OCI-LY3 (cell line): Measurements from ENCODE around the gene ARL14.
"Not testable (repeated sequence)": the region's sequence is repeated elsewhere in the genome, so short reads cannot be mapped to it uniquely, and the experiment has no call there.

Experiments used
- H2AFZ ChIP-seq: fragments of 200-600, 300-600 bp; shearing (Covaris generic); 2 replicates; pipeline ENCODE4 v1.6.0; 2014; ENCODE audit warnings: antibody characterized with exemption, low read depth, low read length
- H3K27ac ChIP-seq: fragments of 200-600, 300-600 bp; sonication (generic); 2 replicates; pipeline ENCODE4 v1.5.1; 2014; ENCODE audit warnings: mild to moderate bottlenecking, low read length, moderate library complexity, mixed read lengths
- H3K27me3 ChIP-seq: fragments of 200-600, 300-600 bp; sonication (generic); 2 replicates; pipeline ENCODE4 v1.6.1; 2014; ENCODE audit warnings: low read depth, low read length, mixed read lengths
- H3K36me3 ChIP-seq: fragments of 200-600, 300-600 bp; sonication (generic); replicated peaks from 2 replicates; pipeline ENCODE3; 2014; ENCODE audit warnings: low read depth, low read length, mixed read lengths
- H3K4me1 ChIP-seq: fragments of 300-600, 200-600 bp; sonication (generic); 2 replicates; pipeline ENCODE4 v1.6.1; 2014; ENCODE audit warnings: low read length, mixed read lengths
- H3K4me2 ChIP-seq: fragments of 200-600, 300-600 bp; sonication (generic); 2 replicates; pipeline ENCODE4 v1.6.1; 2014; ENCODE audit warnings: low read length, mixed read lengths
- H3K4me3 ChIP-seq: fragments of 300-600, 200-600 bp; sonication (generic); 2 replicates; pipeline ENCODE4 v1.5.1; 2014; ENCODE audit warnings: antibody characterized with exemption, mild to moderate bottlenecking, low read length, moderate library complexity
- H3K79me2 ChIP-seq: fragments of 300-600, 200-600 bp; shearing (Covaris generic); 2 replicates; pipeline ENCODE4 v1.6.1; 2014; ENCODE audit warnings: mild to moderate bottlenecking, low read length, mixed read lengths
- H3K9ac ChIP-seq: fragments of 300-600, 200-600 bp; shearing (Covaris generic); 2 replicates; pipeline ENCODE4 v1.6.0; 2014; ENCODE audit warnings: mild to moderate bottlenecking, low read length, moderate library complexity
- H3K9me3 ChIP-seq: fragments of 200-600, 300-600 bp; shearing (Covaris generic); 2 replicates; pipeline ENCODE4 v1.6.1; 2014; ENCODE audit warnings: low read length, mixed read lengths; ENCODE audit not compliant: insufficient read depth
- H4K20me1 ChIP-seq: fragments of 200-600, 300-600 bp; sonication (generic); 2 replicates; pipeline ENCODE4 v1.6.1; 2016; ENCODE audit warnings: low read length, mixed read lengths; ENCODE audit not compliant: insufficient read depth
- CTCF ChIP-seq: fragments of 200-600, 300-600 bp; sonication (generic); IDR thresholded peaks from 2 replicates; pipeline ENCODE4 v1.5.1; 2014; ENCODE audit warnings: antibody characterized with exemption, low read length, low read depth
- EZH2phosphoT487 ChIP-seq: fragments of 200-600 bp; shearing (Covaris generic); IDR thresholded peaks from 2 replicates; pipeline ENCODE4 v1.6.1; 2018; ENCODE audit warnings: antibody characterized with exemption, mixed run types, low read depth

ARL14 gene

GRCh38 chr3:160703974-160704373 is 27.0 kb downstream of the ARL14 start:
- H3K4me3 ChIP-seq, result no peak overlapping the region
- no peaks in the 10 kb centered on the region for H3K36me3 ChIP-seq
- H3K79me2 ChIP-seq, result no peaks in the 10 kb centered on the region
- H3K4me2 ChIP-seq, result no peak overlapping the region
- no peak overlapping the region for H3K9ac ChIP-seq
- no peaks in the 10 kb centered on the region for H3K9me3 ChIP-seq
- H2AFZ ChIP-seq, result no peak overlapping the region
- no peaks in the 10 kb centered on the region for H4K20me1 ChIP-seq
- H3K27me3 ChIP-seq, result peaks cover 23% of the 10 kb centered on the region
- no peaks in the 10 kb centered on the region for H3K4me1 ChIP-seq
- no peak overlapping the region for H3K27ac ChIP-seq
- TF ChIP-seq EZH2phosphoT487, result no peak
- no peak for TF ChIP-seq CTCF

GRCh38 chr3:160707187-160707794 is 30.3 kb downstream of the ARL14 start:
- Histone ChIP-seq H3K4me2 (no peak overlapping the region), H3K9me3 (no peaks in the 10 kb centered on the region), H3K4me1 (no peaks in the 10 kb centered on the region), H3K27ac (no peak overlapping the region), H3K4me3 (no peak overlapping the region), H3K36me3 (no peaks in the 10 kb centered on the region), H3K27me3 (peaks cover 39% of the 10 kb centered on the region), H4K20me1 (no peaks in the 10 kb centered on the region), H3K79me2 (no peaks in the 10 kb centered on the region), H2AFZ (no peak overlapping the region; the same call in 1 of the 2 replicates), H3K9ac (no peak overlapping the region)
- TF ChIP-seq EZH2phosphoT487, result no peak
- TF ChIP-seq CTCF, result peak; percentile 61

GRCh38 chr3:160709477-160710182 is 32.7 kb downstream of the ARL14 start:
- Histone ChIP-seq H3K4me2 (no peak overlapping the region), H3K4me3 (no peak overlapping the region), H3K36me3 (no peaks in the 10 kb centered on the region), H3K9ac (no peak overlapping the region), H3K27me3 (peaks cover 30% of the 10 kb centered on the region), H3K4me1 (no peaks in the 10 kb centered on the region), H3K27ac (no peak overlapping the region), H4K20me1 (no peaks in the 10 kb centered on the region), H3K9me3 (no peaks in the 10 kb centered on the region), H3K79me2 (no peaks in the 10 kb centered on the region), H2AFZ (no peak overlapping the region)
- TF ChIP-seq CTCF (no peak), EZH2phosphoT487 (no peak)

GRCh38 chr3:160713144-160713543 is 36.2 kb downstream of the ARL14 start:
- not testable (repeated sequence) for H3K4me3 ChIP-seq, H3K4me1 ChIP-seq, H3K9me3 ChIP-seq, H3K36me3 ChIP-seq, H3K79me2 ChIP-seq, H3K4me2 ChIP-seq, H3K27ac ChIP-seq, H3K9ac ChIP-seq, H4K20me1 ChIP-seq, H2AFZ ChIP-seq
- H3K27me3 ChIP-seq, result peaks cover 23% of the 10 kb centered on the region
